ENCODE measurements around the gene CRELD2. TPM values are rescaled to one million over a fixed set of nuclear protein-coding genes. Genes with fewer than 3 reads are reported as not detected.

CRELD2 gene
- total and polyA plus RNA-seq, 8 donors, result 19.4 to 83.0 (median 38.0) TPM

- no peak for DNase-seq
- H3K4me3 ChIP-seq, result no peak overlapping the region
- intact Hi-C loops (cut with DNase I; ENCODE audit: low total_unique reads), result no loop called here
- WGBS, 5 donors, result 88 to 97% (median 91%) methylated on average over 11 to 14 of the region's 14 CpGs
- H3K9me3 ChIP-seq, result no peaks in the 10 kb centered on the region
- TF ChIP-seq POLR2A (IDR thresholded peaks at IDR 0.05) (no peak), EP300 (IDR thresholded peaks at IDR 0.05) (no peak), POLR2AphosphoS5 (IDR thresholded peaks at IDR 0.05) (no peak), CTCF (IDR thresholded peaks at IDR 0.05) (no peak)
- no peak overlapping the region for H3K27ac ChIP-seq
- H3K27me3 ChIP-seq, result no peaks in the 10 kb centered on the region
- H3K36me3 ChIP-seq, result peaks cover 37 to 100% (median 99%) of the 10 kb centered on the region in 4 donors
- H3K4me1 ChIP-seq, result no peaks in the 10 kb centered on the region
Observed at GRCh38 chr22:49906799-49907290, 11.6 kb upstream of the CRELD2 start.

GRCh38 chr22:49907807-49908206 lies 10.6 kb upstream of the CRELD2 start:
- Histone ChIP-seq H3K4me1 (no peaks in the 10 kb centered on the region), H3K27ac (no peak overlapping the region), H3K27me3 (no peaks in the 10 kb centered on the region), H3K36me3 (peaks cover 39 to 100% (median 99%) of the 10 kb centered on the region in 4 donors), H3K4me3 (no peak overlapping the region), H3K9me3 (no peaks in the 10 kb centered on the region)
- intact Hi-C loops (cut with DNase I; ENCODE audit: low total_unique reads), result no loop called here
- 94 to 96% (median 95%) methylated on average over 19 of the region's 19 CpGs for WGBS, 5 donors
- no peak for DNase-seq
- TF ChIP-seq EP300 (IDR thresholded peaks at IDR 0.05), result no peak
- no peak for TF ChIP-seq POLR2A (IDR thresholded peaks at IDR 0.05)

- WGBS, 5 donors, result 94 to 96% (median 95%) methylated on average over 21 to 23 of the region's 23 CpGs
- no peak overlapping the region for H3K27ac ChIP-seq
- DNase-seq, result no peak
- H3K27me3 ChIP-seq, result no peaks in the 10 kb centered on the region
- H3K36me3 ChIP-seq, result peaks cover 36 to 100% (median 99%) of the 10 kb centered on the region in 4 donors
- no peaks in the 10 kb centered on the region for H3K9me3 ChIP-seq
- no peaks in the 10 kb centered on the region for H3K4me1 ChIP-seq
- no peak overlapping the region for H3K4me3 ChIP-seq
- TF ChIP-seq EP300 (IDR thresholded peaks at IDR 0.05) (no peak), POLR2A (IDR thresholded peaks at IDR 0.05) (no peak), POLR2AphosphoS5 (IDR thresholded peaks at IDR 0.05) (no peak)
- intact Hi-C loops (cut with DNase I; ENCODE audit: low total_unique reads), result no loop called here
Observed at GRCh38 chr22:49909476-49910205, 8.8 kb upstream of the CRELD2 start.

- H3K9me3 ChIP-seq, result no peaks in the 10 kb centered on the region
- no peak overlapping the region for H3K4me3 ChIP-seq
- H3K27ac ChIP-seq, result no peak overlapping the region
- no peaks in the 10 kb centered on the region for H3K27me3 ChIP-seq
- no peaks in the 10 kb centered on the region for H3K4me1 ChIP-seq
- no peak for DNase-seq
- intact Hi-C loops (cut with DNase I; ENCODE audit: low total_unique reads), result no loop called here
- no peak for TF ChIP-seq POLR2AphosphoS5 (IDR thresholded peaks at IDR 0.05)
- TF ChIP-seq POLR2A (IDR thresholded peaks at IDR 0.05), result no peak
- no peak for TF ChIP-seq EP300 (IDR thresholded peaks at IDR 0.05)
- no peak for TF ChIP-seq CTCF (IDR thresholded peaks at IDR 0.05)
- 91 to 94% (median 93%) methylated on average over 19 to 27 of the region's 27 CpGs for WGBS, 5 donors
- H3K36me3 ChIP-seq, result peaks cover 36 to 98% (median 94%) of the 10 kb centered on the region in 4 donors
Observed at GRCh38 chr22:49910229-49911155, 7.9 kb upstream of the CRELD2 start.

Data from stomach (tissue), 9 donors.